Activated T-helper 1 cell treated with Interleukin-2 at 50 U/mL for 16 hours (primary cell): ENCODE data around the gene UBE2M.
"Not testable (repeated sequence)": the region's sequence is repeated elsewhere in the genome, so short reads cannot be mapped to it uniquely, and the experiment has no call there.

ENCODE experiments used
- DNase-seq: peaks from one replicate; pipeline ENCODE4 v3.0.0-alpha.2; 2020; ENCODE audit warnings: low read depth

The UBE2M gene

DNA sequence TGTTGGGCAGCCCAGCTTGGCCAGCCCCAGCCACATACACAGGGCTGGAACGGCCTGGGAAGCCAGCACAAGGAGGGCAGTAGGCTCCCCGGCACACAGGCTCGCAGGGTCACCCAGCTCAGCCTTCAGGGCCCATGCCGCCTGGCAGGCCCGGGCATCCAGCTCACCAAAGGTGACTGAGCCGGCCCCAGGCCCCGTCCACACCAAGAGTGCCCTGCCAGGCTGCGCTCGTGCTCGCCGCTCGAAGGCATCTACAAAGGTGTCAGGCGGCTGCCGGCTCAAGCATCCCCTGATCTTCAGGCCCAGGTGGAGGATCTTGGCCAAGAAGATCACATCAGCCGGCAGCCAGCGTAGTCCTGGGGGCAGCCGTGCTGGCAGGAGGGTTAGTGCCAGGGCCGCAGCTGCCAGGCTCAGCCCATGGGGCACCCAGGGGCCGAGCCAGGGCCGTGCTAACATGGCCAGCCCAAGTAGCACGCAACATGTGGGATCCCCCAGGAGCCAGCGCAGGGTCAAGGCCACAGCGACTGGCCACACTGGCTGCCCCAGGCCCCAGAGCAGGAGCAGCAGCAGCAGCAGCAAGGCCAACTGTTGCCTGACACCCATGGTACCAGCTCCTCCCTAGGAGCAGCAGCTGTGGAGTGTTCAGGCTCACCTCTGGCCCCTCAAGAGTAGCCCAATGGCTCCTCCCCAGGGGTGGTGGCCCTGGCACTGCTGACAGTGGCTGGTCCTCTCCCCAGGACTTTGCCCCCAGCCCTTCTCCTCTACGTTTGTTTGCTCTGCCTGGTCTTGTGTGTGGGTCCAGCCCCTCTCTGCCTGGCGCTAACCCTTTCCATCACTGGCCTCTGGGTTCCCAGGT is 46.8 kb downstream of the UBE2M start, which contains the start of gene SLC27A5:
Gene SLC27A5 (minus strand): TSS at position 640 of the 856 bp plus-strand sequence. CDS start 37 bp downstream, at position 603.
- no peak for DNase-seq

GRCh38 chr19:58510084-58510862 is 48.1 kb downstream of the UBE2M start:
- DNase-seq: no peak

- no peak for DNase-seq
These were observed 48.7 kb downstream of the UBE2M start for GRCh38 chr19:58509731-58510083.

DNA sequence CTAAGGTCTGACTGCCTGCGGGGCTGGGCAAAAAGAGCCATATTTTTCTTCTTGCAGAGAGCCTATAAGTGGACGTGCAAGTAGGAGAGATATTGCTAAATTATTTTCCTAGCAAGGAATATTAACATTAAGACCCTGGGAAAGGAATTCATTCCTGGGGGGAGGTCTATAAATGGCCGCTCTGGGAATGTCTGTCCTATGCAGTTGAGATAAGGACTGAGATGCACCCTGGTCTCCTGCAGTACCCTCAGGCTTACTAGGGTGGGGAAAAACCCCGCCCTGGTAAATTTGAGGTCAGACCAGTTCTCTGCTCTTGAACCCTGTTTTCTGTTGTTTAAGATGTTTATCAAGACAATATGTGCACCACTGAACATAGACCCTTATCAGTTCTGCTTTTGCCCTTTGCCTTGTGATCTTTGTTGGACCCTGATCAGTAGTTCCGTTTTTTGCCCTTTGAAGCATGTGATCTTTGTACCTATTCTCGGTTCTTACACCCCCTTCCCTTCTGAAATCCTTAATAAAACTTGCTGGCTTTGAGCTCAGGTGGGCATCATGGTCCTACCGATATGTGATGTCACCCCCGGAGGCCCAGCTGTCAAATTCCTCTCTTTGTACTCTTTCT is 50.7 kb downstream of the UBE2M start:
- not testable (repeated sequence) for DNase-seq
